ENCODE measurements around the gene GLMN. TPM values are rescaled to one million over a fixed set of nuclear protein-coding genes. Genes with fewer than 3 reads are reported as not detected.

GLMN gene
- total and polyA plus RNA-seq, 2 of the 13 experiments (the other 11 are each of a cell fraction or from before 2014, with no cell fraction given): 5.9 to 18.4 TPM

GRCh38 chr1:92298573-92299476, at the start of gene GLMN, which contains the start of gene RPAP2 (continued):
- TF ChIP-seq ZNF263 (CRISPR knock-in tag; IDR thresholded peaks at IDR 0.05) (no peak; the same call in 1 of the 2 replicates), SNAPC2 (CRISPR knock-in tag; IDR thresholded peaks at IDR 0.05) (no peak), CCDC6 (CRISPR knock-in tag; IDR thresholded peaks at IDR 0.05) (0 out of 2 replicates have a peak, but pooled peaks have one; percentile 72), HNF1B (CRISPR knock-in tag; IDR thresholded peaks at IDR 0.05) (0 out of 2 replicates have a peak, but pooled peaks have one; percentile 68), ZNF790 (CRISPR knock-in tag; IDR thresholded peaks at IDR 0.05; ENCODE audit: borderline replicate concordance) (no peak), ARNTL (CRISPR knock-in tag; IDR thresholded peaks at IDR 0.05) (no peak), ZNF569 (CRISPR knock-in tag; IDR thresholded peaks at IDR 0.05; ENCODE audit: borderline replicate concordance) (no peak), ZC3H4 (CRISPR knock-in tag; IDR thresholded peaks at IDR 0.05; ENCODE audit: borderline replicate concordance) (no peak), ZNF724P (CRISPR knock-in tag; IDR thresholded peaks at IDR 0.05; ENCODE audit: borderline replicate concordance) (0 out of 2 replicates have a peak, but pooled peaks have one; percentile 37), HMG20A (CRISPR knock-in tag; IDR thresholded peaks at IDR 0.05; ENCODE audit: borderline replicate concordance) (no peak), TOPORS (CRISPR knock-in tag; IDR thresholded peaks at IDR 0.05) (peak; percentile 45; the same call in 1 of the 2 replicates), HOXA7 (CRISPR knock-in tag; IDR thresholded peaks at IDR 0.05) (no peak), FOXK1 (CRISPR knock-in tag; IDR thresholded peaks at IDR 0.05; ENCODE audit: borderline replicate concordance, low read depth) (0 out of 2 replicates have a peak, but pooled peaks have one; percentile 59), HNF4G (IDR thresholded peaks at IDR 0.05; ENCODE audit: borderline replicate concordance, low read depth, low read length) (no peak), HNF4G (CRISPR knock-in tag; IDR thresholded peaks at IDR 0.05; ENCODE audit: borderline replicate concordance, low read depth) (no peak), NFIB (CRISPR knock-in tag; IDR thresholded peaks at IDR 0.05; ENCODE audit: borderline replicate concordance) (no peak), GRHL1 (CRISPR knock-in tag; conservative IDR thresholded peaks at IDR 0.05) (no peak), ZNF225 (CRISPR knock-in tag; IDR thresholded peaks at IDR 0.05) (no peak), TEAD3 (CRISPR knock-in tag; optimal IDR thresholded peaks at IDR 0.05; ENCODE audit: borderline replicate concordance) (peak; percentile 41), ZBTB21 (CRISPR knock-in tag; IDR thresholded peaks at IDR 0.05) (no peak; the same call in 1 of the 2 replicates), ZNF17 (CRISPR knock-in tag; IDR thresholded peaks at IDR 0.05) (no peak), SETDB1 (CRISPR knock-in tag; IDR thresholded peaks at IDR 0.05; ENCODE audit: borderline replicate concordance) (no peak), ELK4 (CRISPR knock-in tag; IDR thresholded peaks at IDR 0.05; ENCODE audit: borderline replicate concordance) (no peak)
